Ectodermal cell (in vitro differentiated cells): ENCODE data around the gene FAM162B. TPM values are rescaled to one million over a fixed set of nuclear protein-coding genes. Genes with fewer than 3 reads are reported as not detected.

Experiments used
- H3K27ac ChIP-seq: 2 replicates; pipeline ENCODE4 v1.7.0; 2013; ENCODE audit warnings: mild to moderate bottlenecking, low read depth, low read length; ENCODE audit not compliant: insufficient read depth, poor library complexity, severe bottlenecking
- H3K27me3 ChIP-seq: 2 replicates; pipeline ENCODE4 v1.7.0; 2013; ENCODE audit warnings: mild to moderate bottlenecking, low read length; ENCODE audit not compliant: insufficient read depth, control insufficient read depth, poor library complexity, severe bottlenecking
- H3K36me3 ChIP-seq: one replicate; pipeline ENCODE4 v1.7.0; 2013; ENCODE audit warnings: low read length; ENCODE audit not compliant: control insufficient read depth, insufficient read depth
- H3K4me1 ChIP-seq: one replicate; pipeline ENCODE4 v1.7.0; 2013; ENCODE audit warnings: low read length; ENCODE audit not compliant: control insufficient read depth, insufficient read depth
- H3K4me3 ChIP-seq: 2 replicates; pipeline ENCODE4 v1.7.0; 2013; ENCODE audit warnings: low read depth, low read length, control low read depth; ENCODE audit not compliant: insufficient read depth
- H3K9me3 ChIP-seq: 2 replicates; pipeline ENCODE4 v1.7.0; 2013; ENCODE audit warnings: mild to moderate bottlenecking, low read length, moderate library complexity; ENCODE audit not compliant: control insufficient read depth
- WGBS, 2 experiments: methylation state at CpG; one replicate each; pipeline ENCODE4 v1.1.7; 2013; ENCODE audit warnings: missing lambda C conversion rate in 2 of 2; 5-methylcytosine and 5-hydroxymethylcytosine counted together
- polyA plus RNA-seq, 4 experiments: library from polyadenylated mRNA; stranded (reverse); fragments of 50-300 nt; gene quantifications; one replicate each; pipeline ENCODE4 v1.2.3, GENCODE V29; 2013

The FAM162B gene
- 0.56 TPM for polyA plus RNA-seq (2013, experiment 1 of 4)
- polyA plus RNA-seq (2013, experiment 2 of 4), result 0.52 TPM
- polyA plus RNA-seq (2013, experiment 3 of 4), result 1.2 TPM
- polyA plus RNA-seq (2013, experiment 4 of 4), result 1.1 TPM

GRCh38 chr6:116764961-116765841 lies at the start of gene FAM162B:
Gene FAM162B, minus strand, starts transcription at chr6:116765719. Its CDS starts 143 bp downstream, at chr6:116765576.
- Histone ChIP-seq H3K4me3 (peak within 1 kb of the TSS; percentile 45), H3K9me3 (no peaks in the 10 kb centered on the region), H3K27me3 (peaks cover 42% of the 10 kb centered on the region), H3K36me3 (no peaks in the 10 kb centered on the region), H3K27ac (no peak within 1 kb of the TSS), H3K4me1 (no peaks in the 10 kb centered on the region)
- 1% methylated on average over 89 of the region's 89 CpGs for WGBS, 2 experiments

GRCh38 chr6:116812051-116812650 lies 46.6 kb upstream of the FAM162B start:
- no peaks in the 10 kb centered on the region for H3K36me3 ChIP-seq
- 93 to 100% methylated on average over 1 to 2 of the region's 2 CpGs for WGBS, 2 experiments
- no peaks in the 10 kb centered on the region for H3K27me3 ChIP-seq
- H3K9me3 ChIP-seq, result no peaks in the 10 kb centered on the region
- no peak overlapping the region for H3K27ac ChIP-seq
- H3K4me1 ChIP-seq, result no peaks in the 10 kb centered on the region
- H3K4me3 ChIP-seq, result no peak overlapping the region

- H3K27ac ChIP-seq, result no peak overlapping the region
- no peak overlapping the region for H3K4me3 ChIP-seq
- no peaks in the 10 kb centered on the region for H3K4me1 ChIP-seq
- H3K27me3 ChIP-seq, result no peaks in the 10 kb centered on the region
- no peaks in the 10 kb centered on the region for H3K9me3 ChIP-seq
- H3K36me3 ChIP-seq, result no peaks in the 10 kb centered on the region
These were observed 36.5 kb upstream of the FAM162B start for GRCh38 chr6:116801971-116802370.

- Histone ChIP-seq H3K36me3 (no peaks in the 10 kb centered on the region), H3K9me3 (no peaks in the 10 kb centered on the region), H3K27me3 (no peaks in the 10 kb centered on the region), H3K4me1 (no peaks in the 10 kb centered on the region), H3K27ac (no peak overlapping the region), H3K4me3 (no peak overlapping the region)
These were observed 34.4 kb upstream of the FAM162B start for GRCh38 chr6:116799945-116800344.

GRCh38 chr6:116797585-116797984 lies 32.1 kb upstream of the FAM162B start:
- H3K9me3 ChIP-seq, result no peaks in the 10 kb centered on the region
- H3K27ac ChIP-seq, result no peak overlapping the region
- 75 to 89% methylated on average over 2 of the region's 2 CpGs for WGBS, 2 experiments
- no peaks in the 10 kb centered on the region for H3K27me3 ChIP-seq
- no peak overlapping the region for H3K4me3 ChIP-seq
- no peaks in the 10 kb centered on the region for H3K4me1 ChIP-seq
- H3K36me3 ChIP-seq, result no peaks in the 10 kb centered on the region

- Histone ChIP-seq H3K9me3 (no peaks in the 10 kb centered on the region), H3K4me1 (no peaks in the 10 kb centered on the region), H3K4me3 (no peak overlapping the region), H3K27ac (no peak overlapping the region), H3K36me3 (no peaks in the 10 kb centered on the region), H3K27me3 (no peaks in the 10 kb centered on the region)
- WGBS, 2 experiments, result 92 to 95% methylated on average over 2 to 3 of the region's 3 CpGs
These were observed 27.7 kb upstream of the FAM162B start for GRCh38 chr6:116793224-116793623.

GRCh38 chr6:116783852-116784251 lies 18.3 kb upstream of the FAM162B start:
- H3K27me3 ChIP-seq, result no peaks in the 10 kb centered on the region
- no peaks in the 10 kb centered on the region for H3K9me3 ChIP-seq
- 71 to 87% methylated on average over 3 of the region's 5 CpGs for WGBS, 2 experiments
- no peak overlapping the region for H3K4me3 ChIP-seq
- no peaks in the 10 kb centered on the region for H3K4me1 ChIP-seq
- H3K27ac ChIP-seq, result no peak overlapping the region
- no peaks in the 10 kb centered on the region for H3K36me3 ChIP-seq

- H3K27ac ChIP-seq, result no peak overlapping the region
- no peaks in the 10 kb centered on the region for H3K4me1 ChIP-seq
- H3K9me3 ChIP-seq, result no peaks in the 10 kb centered on the region
- no peak overlapping the region for H3K4me3 ChIP-seq
- no peaks in the 10 kb centered on the region for H3K27me3 ChIP-seq
- WGBS, 2 experiments, result 56 to 65% methylated on average over 11 to 13 of the region's 13 CpGs
- no peaks in the 10 kb centered on the region for H3K36me3 ChIP-seq
These were observed 14.2 kb upstream of the FAM162B start for GRCh38 chr6:116779573-116780164.

- no peaks in the 10 kb centered on the region for H3K27me3 ChIP-seq
- H3K36me3 ChIP-seq, result no peaks in the 10 kb centered on the region
- 100% methylated on average over 1 of the region's 1 CpG; no CpG with 5 or more reads in 1 of the 2 experiments for WGBS, 2 experiments
- no peak overlapping the region for H3K27ac ChIP-seq
- H3K4me3 ChIP-seq, result no peak overlapping the region
- no peaks in the 10 kb centered on the region for H3K4me1 ChIP-seq
- no peaks in the 10 kb centered on the region for H3K9me3 ChIP-seq
These were observed 8.4 kb upstream of the FAM162B start for GRCh38 chr6:116773886-116774285.

- no peaks in the 10 kb centered on the region for H3K9me3 ChIP-seq
- 92 to 93% methylated on average over 1 of the region's 1 CpG for WGBS, 2 experiments
- H3K27ac ChIP-seq, result no peak overlapping the region
- H3K27me3 ChIP-seq, result no peaks in the 10 kb centered on the region
- H3K4me3 ChIP-seq, result no peak overlapping the region
- no peaks in the 10 kb centered on the region for H3K36me3 ChIP-seq
- H3K4me1 ChIP-seq, result no peaks in the 10 kb centered on the region
These were observed 6.9 kb upstream of the FAM162B start for GRCh38 chr6:116772450-116772849.
